ENCODE data around the gene LAMC2. TPM values are rescaled to one million over a fixed set of nuclear protein-coding genes. Genes with fewer than 3 reads are reported as not detected.

LAMC2 gene
- total RNA-seq, 2 experiments from 2014 or later, result not detected

DNA sequence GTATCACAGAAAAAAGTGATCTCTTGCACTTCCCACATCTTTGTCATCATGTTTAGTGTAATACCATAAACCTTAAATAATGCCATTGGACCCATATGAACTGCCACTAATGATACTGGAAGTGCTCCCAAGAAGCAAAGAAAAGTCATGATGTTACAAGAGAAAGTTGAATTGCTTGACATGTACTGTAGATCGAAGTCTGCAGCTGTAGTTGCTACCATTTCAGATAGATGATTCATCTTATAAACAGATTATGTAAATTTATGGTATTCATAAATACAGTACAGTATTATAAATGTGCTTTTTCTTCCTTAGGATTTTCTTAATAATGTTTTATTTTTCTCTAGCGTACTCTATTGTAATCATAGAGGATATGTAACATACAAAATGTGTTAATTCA is 30.1 kb upstream of the LAMC2 start:
- POLR2A ChIA-PET, result no interaction called here
- H3K27ac Mint-ChIP-seq, result no peak overlapping the region
- DNase-seq, result no peak
- H3K27me3 Mint-ChIP-seq, result peaks cover 3% of the 10 kb centered on the region
- CTCF ChIA-PET, result no interaction called here
- no peaks in the 10 kb centered on the region for H3K36me3 Mint-ChIP-seq (ENCODE audit: low read depth)
- H3K4me1 Mint-ChIP-seq, result no peaks in the 10 kb centered on the region
- no peak overlapping the region for H3K4me3 Mint-ChIP-seq
- H3K9me3 Mint-ChIP-seq, result no peaks in the 10 kb centered on the region

DNA sequence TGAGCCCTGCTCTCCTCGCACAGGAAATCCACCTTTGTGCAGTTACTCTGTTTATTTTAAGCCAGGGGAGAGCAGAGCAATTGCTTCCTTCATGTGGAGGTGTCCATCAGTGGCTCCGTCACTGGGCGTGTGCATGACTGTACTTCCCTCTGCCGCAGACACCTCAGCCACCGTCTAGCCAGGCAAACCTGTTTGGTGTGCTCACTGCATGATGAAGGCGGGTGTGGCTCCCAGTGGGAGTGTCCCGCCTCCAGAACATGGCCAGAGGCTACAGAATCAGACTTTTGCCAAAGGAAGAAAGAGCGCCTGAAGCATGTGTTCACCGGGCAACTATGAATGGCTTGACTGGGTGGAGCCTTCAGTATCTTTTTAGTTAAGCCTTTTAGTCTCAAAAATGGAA is 26.1 kb upstream of the LAMC2 start:
- no peak overlapping the region for H3K27ac Mint-ChIP-seq
- DNase-seq, result no peak
- H3K9me3 Mint-ChIP-seq, result no peaks in the 10 kb centered on the region
- peaks cover 3% of the 10 kb centered on the region for H3K27me3 Mint-ChIP-seq
- H3K36me3 Mint-ChIP-seq (ENCODE audit: low read depth), result no peaks in the 10 kb centered on the region
- H3K4me3 Mint-ChIP-seq, result no peak overlapping the region
- CTCF ChIA-PET, result no interaction called here
- H3K4me1 Mint-ChIP-seq, result no peaks in the 10 kb centered on the region
- POLR2A ChIA-PET, result no interaction called here

DNA sequence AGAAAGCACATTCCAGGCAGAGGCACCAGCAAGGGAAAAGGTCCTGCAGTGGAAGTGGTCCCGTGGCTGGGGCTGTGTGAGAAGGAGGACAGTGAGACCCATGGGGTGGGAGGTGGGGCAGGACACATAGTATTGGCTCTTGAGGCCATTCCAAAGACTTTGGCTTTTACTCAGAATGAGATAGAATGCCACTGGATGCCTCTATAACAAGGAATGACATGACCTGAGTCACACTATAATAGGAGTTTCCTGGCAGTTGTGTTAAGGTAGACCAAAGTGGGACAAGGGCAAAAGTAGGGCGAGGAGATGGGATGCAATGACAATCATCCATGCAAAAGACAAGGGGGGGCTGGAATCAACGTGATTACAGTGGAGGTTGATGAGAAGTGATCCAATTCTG is 24.7 kb upstream of the LAMC2 start:
- H3K27ac Mint-ChIP-seq, result no peak overlapping the region
- ChIA-PET POLR2A (no interaction called here), CTCF (no interaction called here)
- DNase-seq, result no peak
- H3K9me3 Mint-ChIP-seq, result no peaks in the 10 kb centered on the region
- H3K4me3 Mint-ChIP-seq, result no peak overlapping the region
- no peaks in the 10 kb centered on the region for H3K27me3 Mint-ChIP-seq
- no peaks in the 10 kb centered on the region for H3K36me3 Mint-ChIP-seq (ENCODE audit: low read depth)
- H3K4me1 Mint-ChIP-seq, result no peaks in the 10 kb centered on the region

DNA sequence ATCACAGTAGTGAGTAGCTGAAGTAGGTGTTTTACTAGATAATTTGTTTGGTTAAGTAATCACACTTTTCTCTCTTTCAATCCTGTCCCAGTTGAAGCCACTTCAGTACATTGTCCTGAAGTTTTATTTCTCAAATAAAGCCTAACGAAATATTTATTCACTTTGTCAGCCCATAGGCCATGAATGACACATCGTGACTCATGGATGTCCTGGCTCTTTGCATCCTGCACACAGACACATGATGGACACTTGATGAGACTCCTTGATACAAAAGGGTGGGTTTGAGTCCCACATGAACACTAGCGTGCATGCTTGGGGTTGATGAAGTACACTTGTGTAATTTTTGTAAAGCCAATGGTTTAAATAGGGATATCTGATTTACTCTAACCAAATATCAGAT is 22.7 kb upstream of the LAMC2 start:
- Mint-ChIP-seq H3K27ac (no peak overlapping the region), H3K36me3 (ENCODE audit: low read depth) (no peaks in the 10 kb centered on the region), H3K4me1 (no peaks in the 10 kb centered on the region), H3K4me3 (no peak overlapping the region), H3K27me3 (no peaks in the 10 kb centered on the region), H3K9me3 (no peaks in the 10 kb centered on the region)
- DNase-seq, result no peak
- POLR2A ChIA-PET, result no interaction called here
- CTCF ChIA-PET, result no interaction called here

DNA sequence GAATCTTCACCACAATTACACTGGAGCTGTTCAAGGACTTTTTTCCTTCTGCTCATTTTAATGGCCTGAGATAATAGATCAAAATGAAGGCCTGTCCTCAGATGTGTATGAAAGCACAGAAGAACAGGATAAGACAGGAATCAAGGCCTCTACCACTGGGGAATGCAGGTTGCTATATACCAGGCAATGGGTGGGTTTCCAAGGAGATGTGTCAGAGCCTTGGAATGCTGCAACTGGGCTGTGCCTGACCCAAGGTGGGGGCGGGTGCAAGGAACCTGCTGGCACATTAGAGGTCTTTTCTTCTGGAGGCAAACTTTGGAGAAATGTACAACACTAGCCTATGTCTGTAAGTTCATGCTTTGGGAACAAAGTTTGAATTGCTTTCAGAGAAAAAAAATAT is 21.7 kb upstream of the LAMC2 start:
- POLR2A ChIA-PET, result no interaction called here
- H3K27ac Mint-ChIP-seq, result no peak overlapping the region
- H3K4me3 Mint-ChIP-seq, result no peak overlapping the region
- no peaks in the 10 kb centered on the region for H3K36me3 Mint-ChIP-seq (ENCODE audit: low read depth)
- no peaks in the 10 kb centered on the region for H3K27me3 Mint-ChIP-seq
- CTCF ChIA-PET, result no interaction called here
- DNase-seq, result no peak
- no peaks in the 10 kb centered on the region for H3K9me3 Mint-ChIP-seq
- no peaks in the 10 kb centered on the region for H3K4me1 Mint-ChIP-seq

DNA sequence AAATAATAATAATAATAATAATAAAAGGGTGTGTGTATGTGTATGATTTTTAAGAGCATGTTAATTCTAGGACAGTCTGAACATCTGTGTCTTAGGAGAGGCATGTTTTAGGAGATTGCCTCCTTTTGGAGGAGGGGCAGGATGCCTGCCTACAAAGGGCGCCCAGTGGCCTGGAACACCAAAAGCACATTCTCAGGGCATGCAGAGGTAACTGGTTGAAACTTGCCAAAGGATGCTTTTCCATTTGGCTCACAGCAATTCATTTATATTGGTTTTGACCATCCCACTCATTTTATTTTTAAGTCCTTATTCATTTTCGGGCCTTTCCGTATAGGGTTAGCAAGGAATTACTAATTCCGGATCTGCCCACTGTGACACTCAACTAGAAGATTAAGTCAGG is 21.1 kb upstream of the LAMC2 start:
- Mint-ChIP-seq H3K4me3 (no peak overlapping the region), H3K27ac (no peak overlapping the region), H3K4me1 (no peaks in the 10 kb centered on the region), H3K36me3 (ENCODE audit: low read depth) (no peaks in the 10 kb centered on the region), H3K27me3 (no peaks in the 10 kb centered on the region), H3K9me3 (no peaks in the 10 kb centered on the region)
- ChIA-PET POLR2A (no interaction called here), CTCF (no interaction called here)
- no peak for DNase-seq

DNA sequence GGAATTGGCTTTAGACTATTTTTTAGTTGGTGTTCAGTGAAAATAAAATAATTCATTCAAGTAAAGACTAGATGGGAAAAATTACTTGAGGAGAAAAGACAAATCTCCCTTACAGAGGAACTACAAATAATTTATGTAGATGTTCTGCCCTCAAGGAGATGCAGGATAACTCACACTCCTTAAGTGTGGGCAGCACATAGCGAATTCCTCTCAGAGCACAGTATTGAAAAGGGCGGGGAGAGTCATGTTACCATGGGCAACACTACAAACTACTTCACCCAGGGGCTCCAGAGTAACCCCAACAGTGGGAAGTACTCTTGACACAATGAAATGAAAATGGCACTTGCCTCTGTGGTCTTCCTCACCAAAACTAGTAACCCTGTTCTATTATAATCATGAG is 20.6 kb upstream of the LAMC2 start:
- Mint-ChIP-seq H3K4me1 (no peaks in the 10 kb centered on the region), H3K36me3 (ENCODE audit: low read depth) (no peaks in the 10 kb centered on the region), H3K4me3 (no peak overlapping the region), H3K9me3 (no peaks in the 10 kb centered on the region), H3K27ac (no peak overlapping the region), H3K27me3 (no peaks in the 10 kb centered on the region)
- CTCF ChIA-PET, result no interaction called here
- POLR2A ChIA-PET, result no interaction called here
- no peak for DNase-seq

DNA sequence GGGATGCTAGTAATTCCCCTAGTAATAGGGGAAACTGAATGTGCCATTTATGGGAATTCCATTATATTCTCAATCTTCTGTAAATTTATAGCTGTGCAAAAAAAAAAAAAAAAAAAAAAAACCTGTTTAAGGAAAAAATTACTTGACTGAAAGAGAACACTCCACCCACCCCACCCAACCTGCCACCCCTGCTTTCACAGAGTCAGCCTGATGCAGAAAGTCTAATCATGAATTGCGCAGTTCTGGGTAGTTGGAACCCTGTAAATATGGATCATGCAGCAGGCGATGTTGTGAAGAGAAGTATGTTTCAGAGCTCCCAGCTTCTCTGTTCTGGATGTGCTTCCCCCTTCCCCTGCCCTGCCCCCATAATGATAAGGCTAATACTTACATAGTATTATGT is 19.6 kb upstream of the LAMC2 start:
- Mint-ChIP-seq H3K4me3 (no peak overlapping the region), H3K9me3 (no peaks in the 10 kb centered on the region), H3K27ac (no peak overlapping the region), H3K36me3 (ENCODE audit: low read depth) (no peaks in the 10 kb centered on the region), H3K27me3 (peaks cover under 1% of the 10 kb centered on the region), H3K4me1 (no peaks in the 10 kb centered on the region)
- POLR2A ChIA-PET, result no interaction called here
- CTCF ChIA-PET, result no interaction called here
- no peak for DNase-seq

DNA sequence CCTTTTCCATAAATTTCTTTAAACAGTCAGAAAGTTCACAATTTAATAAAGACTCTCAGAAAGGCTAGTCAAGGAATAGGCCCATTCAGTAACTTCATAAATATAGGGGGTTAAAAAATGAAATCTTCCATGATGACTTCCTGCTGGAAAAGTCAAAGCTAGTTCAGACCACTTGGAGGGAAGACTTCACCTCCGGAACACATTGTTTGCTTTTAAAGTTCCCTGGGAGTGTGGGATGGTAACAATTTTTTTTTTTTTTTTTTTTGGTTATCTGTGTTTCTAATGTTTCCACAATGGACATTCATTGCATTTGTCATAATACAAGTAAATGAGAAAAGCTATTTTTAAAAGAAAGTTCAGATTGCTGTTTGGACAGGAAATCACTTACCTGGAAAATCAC is 18.4 kb upstream of the LAMC2 start:
- Mint-ChIP-seq H3K4me3 (no peak overlapping the region), H3K27me3 (peaks cover 6% of the 10 kb centered on the region), H3K27ac (no peak overlapping the region), H3K36me3 (ENCODE audit: low read depth) (no peaks in the 10 kb centered on the region), H3K4me1 (no peaks in the 10 kb centered on the region), H3K9me3 (no peaks in the 10 kb centered on the region)
- no peak for DNase-seq
- ChIA-PET CTCF (no interaction called here), POLR2A (no interaction called here)

DNA sequence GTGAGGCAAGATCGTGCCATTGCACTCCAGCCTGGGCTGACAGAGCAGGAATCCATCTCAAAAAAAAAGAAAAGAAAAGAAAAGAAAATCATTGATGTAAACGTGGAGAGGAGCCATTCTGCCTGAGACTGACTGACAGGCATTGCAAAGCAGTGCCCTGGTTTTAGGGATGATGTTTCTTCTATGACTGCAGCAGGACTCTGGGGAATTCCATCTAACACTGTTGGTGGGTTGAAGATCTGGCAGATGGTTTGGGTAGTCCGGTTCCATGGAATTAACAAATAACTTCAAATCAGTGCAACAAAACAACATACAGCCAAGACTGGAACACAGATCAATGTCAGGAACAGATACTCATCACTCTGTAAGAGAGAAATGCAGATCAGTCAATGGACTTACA is 17.8 kb upstream of the LAMC2 start:
- Mint-ChIP-seq H3K4me1 (no peaks in the 10 kb centered on the region), H3K9me3 (no peaks in the 10 kb centered on the region), H3K27ac (no peak overlapping the region), H3K36me3 (ENCODE audit: low read depth) (no peaks in the 10 kb centered on the region), H3K27me3 (peaks cover 8% of the 10 kb centered on the region), H3K4me3 (no peak overlapping the region)
- CTCF ChIA-PET, result no interaction called here
- no peak for DNase-seq
- POLR2A ChIA-PET, result no interaction called here

DNA sequence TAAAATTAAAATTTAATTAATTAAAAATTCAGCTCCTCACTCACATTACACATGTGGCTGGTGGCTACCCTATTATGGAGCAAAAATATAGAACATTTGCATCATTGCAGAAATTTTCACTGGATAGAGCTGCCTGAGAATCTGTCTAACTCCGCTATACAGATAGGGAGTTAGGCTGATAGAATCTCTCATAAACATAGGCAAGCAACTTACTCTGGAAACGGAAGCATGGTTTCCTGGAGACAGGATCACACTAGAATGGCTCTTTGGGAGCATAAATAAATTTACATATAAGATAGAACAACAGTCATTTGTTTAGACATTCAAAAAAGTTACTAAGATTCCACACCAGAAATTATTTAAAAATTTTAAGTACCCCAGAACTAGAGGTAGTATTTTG is 12.2 kb upstream of the LAMC2 start:
- CTCF ChIA-PET, result no interaction called here
- H3K4me1 Mint-ChIP-seq, result no peaks in the 10 kb centered on the region
- peaks cover 21% of the 10 kb centered on the region for H3K27me3 Mint-ChIP-seq
- H3K27ac Mint-ChIP-seq, result no peak overlapping the region
- H3K36me3 Mint-ChIP-seq (ENCODE audit: low read depth), result no peaks in the 10 kb centered on the region
- H3K4me3 Mint-ChIP-seq, result no peak overlapping the region
- no peaks in the 10 kb centered on the region for H3K9me3 Mint-ChIP-seq
- DNase-seq, result no peak
- POLR2A ChIA-PET, result no interaction called here

DNA sequence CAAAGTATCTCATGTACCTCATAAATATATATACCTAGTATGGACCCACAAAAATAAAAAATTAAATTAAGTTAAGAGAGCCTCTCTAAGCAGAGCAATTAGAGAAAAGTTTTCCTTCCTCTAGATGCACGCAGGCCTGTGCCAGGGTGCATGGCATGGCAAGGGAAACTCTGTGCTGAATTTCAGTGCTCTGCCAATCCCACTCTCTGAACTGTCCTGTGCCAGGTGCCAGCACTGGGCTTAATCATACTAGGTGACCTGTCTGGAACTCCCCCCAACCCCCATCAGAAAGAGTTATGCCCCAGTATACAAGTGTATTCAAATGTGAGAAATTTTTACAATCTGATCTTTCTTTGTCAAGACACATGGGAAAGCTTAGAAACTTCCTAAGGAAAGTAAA is 10.4 kb upstream of the LAMC2 start:
- no peak overlapping the region for H3K27ac Mint-ChIP-seq
- H3K4me3 Mint-ChIP-seq, result no peak overlapping the region
- ChIA-PET CTCF (no interaction called here), POLR2A (no interaction called here)
- no peaks in the 10 kb centered on the region for H3K9me3 Mint-ChIP-seq
- peaks cover 21% of the 10 kb centered on the region for H3K27me3 Mint-ChIP-seq
- DNase-seq, result no peak
- no peaks in the 10 kb centered on the region for H3K36me3 Mint-ChIP-seq (ENCODE audit: low read depth)
- H3K4me1 Mint-ChIP-seq, result peaks cover 3% of the 10 kb centered on the region

DNA sequence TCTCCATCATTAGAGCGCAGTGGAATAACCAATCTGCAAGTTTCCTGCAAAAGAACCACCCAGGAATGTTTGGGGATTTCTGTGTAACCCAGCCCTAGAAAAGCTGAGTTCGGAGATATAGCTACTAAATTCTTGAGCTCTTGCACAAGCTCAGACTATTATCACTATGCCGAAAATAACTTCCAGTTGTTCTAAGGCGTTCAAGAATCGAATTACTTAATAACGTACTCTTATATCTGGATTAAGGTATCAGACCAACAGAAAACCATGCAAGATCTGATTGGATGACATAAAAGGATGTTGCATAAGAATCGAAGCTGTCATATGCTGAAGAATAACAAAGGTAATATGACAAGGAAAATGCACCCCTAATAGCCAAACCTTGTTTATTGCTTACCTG is 7.5 kb upstream of the LAMC2 start:
- H3K27ac Mint-ChIP-seq, result no peak overlapping the region
- peaks cover 11% of the 10 kb centered on the region for H3K27me3 Mint-ChIP-seq
- H3K36me3 Mint-ChIP-seq (ENCODE audit: low read depth), result no peaks in the 10 kb centered on the region
- CTCF ChIA-PET, result no interaction called here
- H3K9me3 Mint-ChIP-seq, result no peaks in the 10 kb centered on the region
- no peak overlapping the region for H3K4me3 Mint-ChIP-seq
- no peak for DNase-seq
- POLR2A ChIA-PET, result no interaction called here
- peaks cover 6% of the 10 kb centered on the region for H3K4me1 Mint-ChIP-seq

DNA sequence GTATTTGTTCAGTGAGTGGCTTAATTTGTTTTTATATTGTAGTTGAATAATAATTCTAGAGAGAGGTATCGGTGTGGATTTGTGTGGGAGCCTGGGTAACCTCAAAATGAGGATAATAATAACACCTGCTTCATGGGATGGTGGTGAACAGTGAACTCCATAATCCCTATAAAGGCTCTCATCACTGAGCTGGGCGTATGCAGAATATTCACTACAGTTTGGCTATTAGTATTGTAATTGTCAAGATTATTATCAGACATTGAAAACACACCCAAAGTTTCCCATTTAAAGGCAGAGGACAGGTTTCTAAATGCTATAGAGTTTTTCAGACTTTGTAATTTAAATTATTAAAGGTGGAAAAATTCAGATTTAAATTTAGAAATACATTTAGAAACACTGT is 7.0 kb upstream of the LAMC2 start:
- Mint-ChIP-seq H3K4me3 (no peak overlapping the region), H3K27ac (no peak overlapping the region), H3K36me3 (ENCODE audit: low read depth) (no peaks in the 10 kb centered on the region), H3K27me3 (peaks cover 9% of the 10 kb centered on the region), H3K4me1 (peaks cover 6% of the 10 kb centered on the region), H3K9me3 (no peaks in the 10 kb centered on the region)
- POLR2A ChIA-PET, result interaction anchor here (0.7 kb wide), 1 partner anchor 817 kb away, joined by 4 read pairs; no protein-coding TSS in a partner anchor
- DNase-seq, result no peak
- CTCF ChIA-PET, result no interaction called here

DNA sequence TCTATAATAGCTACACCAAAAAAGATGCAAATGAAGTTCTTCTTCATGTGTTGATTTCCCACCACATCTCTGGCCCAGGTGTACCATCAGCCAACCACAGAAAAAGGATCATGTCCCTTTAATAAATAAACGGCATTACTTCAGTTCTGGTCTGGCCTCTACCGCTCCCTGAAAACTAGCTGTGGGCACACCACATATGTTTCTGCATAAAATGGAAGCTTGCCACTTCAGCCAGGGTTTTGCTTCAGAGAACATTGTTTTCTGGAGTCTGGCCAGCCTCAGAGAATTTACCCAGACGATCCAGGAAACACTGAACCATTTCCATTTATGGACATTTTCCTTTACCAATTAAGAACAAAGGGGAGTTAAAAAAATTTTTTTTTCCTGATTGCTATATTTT is 5.8 kb upstream of the LAMC2 start:
- CTCF ChIA-PET, result no interaction called here

More for the DNA sequence above, 5.8 kb upstream of the LAMC2 start:
- Mint-ChIP-seq H3K27me3 (peaks cover 4% of the 10 kb centered on the region), H3K4me3 (no peak overlapping the region), H3K4me1 (peaks cover 6% of the 10 kb centered on the region), H3K27ac (no peak overlapping the region), H3K9me3 (no peaks in the 10 kb centered on the region), H3K36me3 (ENCODE audit: low read depth) (no peaks in the 10 kb centered on the region)
- POLR2A ChIA-PET, result no interaction called here
- no peak for DNase-seq

All from activated CD4-positive, alpha-beta memory T cell treated with anti-CD3 and anti-CD28 coated beads, Interleukin-2, amount 10 ng/mL, durations not matched to agents 7 days and 5 days (primary cell).